Right lobe of liver (tissue), 6 donors: ENCODE results near the gene CDT1. TPM values are rescaled to one million over a fixed set of nuclear protein-coding genes. Genes with fewer than 3 reads are reported as not detected.

Experiments
- ATAC-seq, 4 donors: fragments of 200-7000 bp; cut with Tn5 transposase; one replicate each; pipeline ENCODE4 v1.9.1; 2020; ENCODE audit warnings: mild to moderate bottlenecking in 4 of 4, moderate library complexity in 4 of 4
- DNase-seq, 3 donors: peaks; one replicate each; pipeline ENCODE4 v3.0.0-alpha.2; 2020
- H3K27ac ChIP-seq, 3 donors: fragments of 200-600 bp; one replicate each; pipeline ENCODE4 v1.8.0; 2022
- H3K27me3 ChIP-seq, 2 donors: fragments of 200-600 bp; one replicate each; pipeline ENCODE4 v1.8.0; 2022
- H3K36me3 ChIP-seq, 4 donors: fragments of 200-600 bp; sonication (generic) in 1 of 4; one replicate each; pipeline versions ENCODE4 v1.5.1 to v1.8.0; 2017 to 2022; ENCODE audit warnings: control low read depth in 1 of 4
- H3K4me1 ChIP-seq, 4 donors: fragments of 200-600 bp; sonication (generic) in 1 of 4; one replicate each; pipeline versions ENCODE4 v1.5.1 to v1.8.0; 2017 to 2022; ENCODE audit warnings: control low read depth in 1 of 4
- H3K4me3 ChIP-seq, 3 donors: fragments of 200-600 bp; one replicate each; pipeline ENCODE4 v1.8.0; 2022
- H3K9me3 ChIP-seq, 4 donors: fragments of 200-600 bp; sonication (generic) in 1 of 4; one replicate each; pipeline versions ENCODE4 v1.5.1 to v1.8.0; 2017 to 2022; ENCODE audit warnings: control low read depth in 1 of 4
- POLR2A ChIP-seq: fragments of 450-650 bp; IDR thresholded peaks from one replicate; pipeline ENCODE4 v1.6.1; 2017; ENCODE audit warnings: antibody characterized with exemption, mild to moderate bottlenecking
- whole genome bisulfite sequencing: methylation state at CpG from one replicate; pipeline ENCODE4 v1.1.6; 2018; ENCODE audit warnings: low coverage, low lambda C conversion rate; ENCODE audit not compliant: insufficient coverage; ENCODE audit errors: missing lambda C conversion rate; 5-methylcytosine and 5-hydroxymethylcytosine counted together
- intact Hi-C, 2 donors: fragments of 100-400 bp; cut with DNase I; formaldehyde crosslinking; loops; one replicate each; pipeline versions ENCODE4 v1.11.2 to v1.14.1; 2022
- total RNA-seq, 6 experiments: library from RNA; depleted of rRNA in 2 of 6; stranded (reverse); fragments of >200 nt in 2 of 6; fragmentation: NEBNext Ultra II Directional in 3 of 6; extraction: Animal tissue kit (Norgen Biotek cat#: 25700) in 3 of 6; gene quantifications; one replicate each; pipeline versions ENCODE4 v1.1.0 to v1.2.4, GENCODE V29; 2016 to 2023
- TF ChIP-seq, protein P1 (sequence below), 4 donors: fragments of 200-600 bp in 3 of 4; fragments of 450-650 bp in 1 of 4; IDR thresholded peaks; one replicate each; pipeline versions ENCODE4 v1.5.1 to v1.8.0; 2016 to 2022; ENCODE audit warnings: antibody characterized with exemption in 4 of 4, mild to moderate bottlenecking in 2 of 4
- donor health status: DM: no; HTN: yes; CAD: no.
- donor health status: DM: no; HTN: no; CAD: no.
- donor health status: DM: no; HTN: no; CAD: no.
- donor health status: DM: no; HTN: yes; CAD: no.
- donor health status: DM: no; HTN: yes; CAD: no.

Gene CDT1
- total RNA-seq, 6 experiments from 2014 or later = 0.22 to 9.6 (median 0.42) TPM

DNA sequence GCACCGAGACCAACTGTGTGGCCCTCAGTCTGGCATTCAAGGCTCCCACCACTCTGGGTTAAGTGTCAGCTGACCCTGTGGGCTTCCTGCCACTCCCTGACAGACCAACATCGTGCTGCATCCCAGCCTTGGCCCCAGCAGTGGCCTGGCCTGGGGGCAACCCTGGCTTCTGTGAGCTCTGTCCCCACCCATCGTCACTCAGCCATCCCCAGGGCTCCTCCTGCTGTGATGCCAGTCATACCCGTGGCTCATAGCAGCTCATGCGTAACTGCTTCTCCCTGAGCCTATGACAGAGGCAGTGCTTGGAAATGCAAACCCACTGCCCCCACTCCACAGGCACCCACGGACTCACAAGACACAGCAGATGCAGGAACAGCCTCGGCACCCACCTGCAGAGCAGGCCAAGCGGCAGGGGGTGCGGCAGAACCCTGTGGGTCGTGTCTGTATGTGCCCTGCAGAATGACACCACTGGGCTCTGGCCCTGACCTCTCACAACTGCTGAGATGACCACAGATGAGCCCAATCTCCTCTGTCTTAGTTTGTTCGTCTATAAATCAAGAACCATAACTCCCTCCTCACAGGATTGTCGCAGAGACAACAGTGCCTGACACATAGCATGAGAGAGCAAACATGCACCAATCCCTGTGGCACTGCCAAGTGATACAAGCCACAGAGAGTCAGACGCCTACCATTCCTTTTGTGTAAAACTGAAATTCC lies 45.2 kb upstream of the CDT1 start:
- DNase-seq (no peak), ATAC-seq (no peak)
- Histone ChIP-seq H3K27me3 (no peaks in the 10 kb centered on the region), H3K4me3 (no peak overlapping the region), H3K27ac (peak overlapping the region in 2 of 3 donors; percentile 79 to 91), H3K36me3 (no peaks in the 10 kb centered on the region), H3K9me3 (no peaks in the 10 kb centered on the region), H3K4me1 (peaks cover 0 to 36% (median 20%) of the 10 kb centered on the region in 4 donors)
- intact Hi-C loops = no loop called here
- TF ChIP-seq POLR2A = no peak
- TF ChIP-seq, protein P1, sequence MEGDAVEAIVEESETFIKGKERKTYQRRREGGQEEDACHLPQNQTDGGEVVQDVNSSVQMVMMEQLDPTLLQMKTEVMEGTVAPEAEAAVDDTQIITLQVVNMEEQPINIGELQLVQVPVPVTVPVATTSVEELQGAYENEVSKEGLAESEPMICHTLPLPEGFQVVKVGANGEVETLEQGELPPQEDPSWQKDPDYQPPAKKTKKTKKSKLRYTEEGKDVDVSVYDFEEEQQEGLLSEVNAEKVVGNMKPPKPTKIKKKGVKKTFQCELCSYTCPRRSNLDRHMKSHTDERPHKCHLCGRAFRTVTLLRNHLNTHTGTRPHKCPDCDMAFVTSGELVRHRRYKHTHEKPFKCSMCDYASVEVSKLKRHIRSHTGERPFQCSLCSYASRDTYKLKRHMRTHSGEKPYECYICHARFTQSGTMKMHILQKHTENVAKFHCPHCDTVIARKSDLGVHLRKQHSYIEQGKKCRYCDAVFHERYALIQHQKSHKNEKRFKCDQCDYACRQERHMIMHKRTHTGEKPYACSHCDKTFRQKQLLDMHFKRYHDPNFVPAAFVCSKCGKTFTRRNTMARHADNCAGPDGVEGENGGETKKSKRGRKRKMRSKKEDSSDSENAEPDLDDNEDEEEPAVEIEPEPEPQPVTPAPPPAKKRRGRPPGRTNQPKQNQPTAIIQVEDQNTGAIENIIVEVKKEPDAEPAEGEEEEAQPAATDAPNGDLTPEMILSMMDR (IDR thresholded peaks at IDR 0.05) = no peak
- 82% methylated on average over 6 of the region's 13 CpGs for WGBS

DNA sequence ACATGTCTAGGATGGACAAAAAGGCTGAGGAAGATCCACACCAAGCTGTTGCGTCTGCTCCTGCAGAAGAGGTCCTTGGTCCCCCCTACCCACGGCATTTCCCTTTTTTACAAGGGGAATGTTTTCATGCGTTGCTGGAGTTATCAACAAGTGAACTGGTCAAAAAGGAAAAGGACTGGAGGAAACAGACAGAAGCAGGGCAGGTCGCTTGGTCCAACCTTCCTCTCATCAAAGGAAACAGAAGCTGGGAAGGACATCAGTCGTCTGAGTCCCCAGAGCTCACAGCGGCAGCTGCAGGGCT lies 44.7 kb upstream of the CDT1 start:
- no peak overlapping the region for H3K4me3 ChIP-seq
- peaks cover 0 to 41% (median 22%) of the 10 kb centered on the region in 4 donors for H3K4me1 ChIP-seq
- intact Hi-C loops = no loop called here
- ATAC-seq (no peak), DNase-seq (no peak)
- H3K36me3 ChIP-seq = no peaks in the 10 kb centered on the region
- TF ChIP-seq, protein P1 (IDR thresholded peaks at IDR 0.05) = no peak
- no peak for TF ChIP-seq POLR2A
- H3K9me3 ChIP-seq = no peaks in the 10 kb centered on the region
- peak overlapping the region; percentile 34 to 91 (median 79) for H3K27ac ChIP-seq
- WGBS = 49% methylated on average over 6 of the region's 6 CpGs
- no peaks in the 10 kb centered on the region for H3K27me3 ChIP-seq

- H3K36me3 ChIP-seq = no peaks in the 10 kb centered on the region
- H3K4me3 ChIP-seq = no peak overlapping the region
- peak; percentile 47 for TF ChIP-seq POLR2A
- TF ChIP-seq, protein P1 (IDR thresholded peaks at IDR 0.05) = peak; percentile 28 to 67 (median 44)
- ATAC-seq = peak; percentile 76 to 90 (median 88)
- WGBS = 6% methylated on average over 12 of the region's 26 CpGs
- peaks cover 0 to 44% (median 23%) of the 10 kb centered on the region in 4 donors for H3K4me1 ChIP-seq
- intact Hi-C loops = no loop called here
- peak overlapping the region; percentile 34 to 91 (median 79) for H3K27ac ChIP-seq
- H3K27me3 ChIP-seq = no peaks in the 10 kb centered on the region
- H3K9me3 ChIP-seq = no peaks in the 10 kb centered on the region
- DNase-seq = peak; percentile 86 to 96 (median 96)
Measured at GRCh38 chr16:88759245-88759975, 44.2 kb upstream of the CDT1 start.

- no peak for ATAC-seq
- TF ChIP-seq POLR2A = no peak
- TF ChIP-seq, protein P1 (IDR thresholded peaks at IDR 0.05) = no peak
- Histone ChIP-seq H3K9me3 (no peaks in the 10 kb centered on the region), H3K36me3 (no peaks in the 10 kb centered on the region), H3K27me3 (no peaks in the 10 kb centered on the region), H3K4me3 (no peak overlapping the region), H3K27ac (peak overlapping the region; percentile 34 to 91 (median 79)), H3K4me1 (peaks cover 0 to 44% (median 23%) of the 10 kb centered on the region in 4 donors)
- DNase-seq = no peak
- 65% methylated on average over 16 of the region's 22 CpGs for WGBS
- intact Hi-C loops = no loop called here
Measured at GRCh38 chr16:88759976-88760350, 43.6 kb upstream of the CDT1 start.
